Body of pancreas (tissue), 4 donors: ENCODE measurements around the gene PAGE4.

Experiments used
- POLR2A ChIP-seq, 3 donors: fragments of 450-650 bp; IDR thresholded peaks; one replicate each; pipeline ENCODE4 v1.6.1; 2016; ENCODE audit warnings: antibody characterized with exemption in 3 of 3, mild to moderate bottlenecking in 2 of 3
- TF ChIP-seq, protein P1 (sequence below), 7 experiments: fragments of 450-650 bp in 4 of 7; fragments of 200-600 bp in 3 of 7; sonication (generic) in 3 of 7; IDR thresholded peaks; one replicate each; pipeline ENCODE4 v1.5.1; 2016 to 2019; ENCODE audit warnings: antibody characterized with exemption in 7 of 7

DNA sequence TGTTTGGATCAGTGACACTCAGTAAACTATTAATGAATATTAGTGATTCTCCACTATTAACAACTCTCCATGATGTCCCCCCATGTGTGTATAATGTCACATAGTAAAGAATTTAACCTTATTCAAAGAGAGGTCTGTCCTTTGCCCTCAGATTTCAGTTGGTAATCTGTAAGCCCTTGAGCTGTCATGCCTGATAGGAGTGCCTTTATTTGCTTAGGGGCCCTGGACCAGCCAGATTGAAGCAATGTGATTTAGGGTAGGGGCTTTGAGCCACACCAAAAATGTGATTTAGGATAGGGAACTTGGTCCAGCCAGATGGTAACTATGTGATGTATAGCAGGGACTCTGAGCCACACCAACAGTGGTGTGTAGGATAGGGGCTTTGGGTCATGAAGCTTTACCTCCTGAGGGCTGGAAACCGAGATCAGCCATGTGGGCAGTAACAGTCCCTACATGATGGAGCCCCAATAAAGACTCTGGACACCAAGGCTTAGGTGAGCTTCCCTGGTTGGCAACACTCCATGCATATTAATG is 44.3 kb upstream of the PAGE4 start:
- TF ChIP-seq, protein P1, sequence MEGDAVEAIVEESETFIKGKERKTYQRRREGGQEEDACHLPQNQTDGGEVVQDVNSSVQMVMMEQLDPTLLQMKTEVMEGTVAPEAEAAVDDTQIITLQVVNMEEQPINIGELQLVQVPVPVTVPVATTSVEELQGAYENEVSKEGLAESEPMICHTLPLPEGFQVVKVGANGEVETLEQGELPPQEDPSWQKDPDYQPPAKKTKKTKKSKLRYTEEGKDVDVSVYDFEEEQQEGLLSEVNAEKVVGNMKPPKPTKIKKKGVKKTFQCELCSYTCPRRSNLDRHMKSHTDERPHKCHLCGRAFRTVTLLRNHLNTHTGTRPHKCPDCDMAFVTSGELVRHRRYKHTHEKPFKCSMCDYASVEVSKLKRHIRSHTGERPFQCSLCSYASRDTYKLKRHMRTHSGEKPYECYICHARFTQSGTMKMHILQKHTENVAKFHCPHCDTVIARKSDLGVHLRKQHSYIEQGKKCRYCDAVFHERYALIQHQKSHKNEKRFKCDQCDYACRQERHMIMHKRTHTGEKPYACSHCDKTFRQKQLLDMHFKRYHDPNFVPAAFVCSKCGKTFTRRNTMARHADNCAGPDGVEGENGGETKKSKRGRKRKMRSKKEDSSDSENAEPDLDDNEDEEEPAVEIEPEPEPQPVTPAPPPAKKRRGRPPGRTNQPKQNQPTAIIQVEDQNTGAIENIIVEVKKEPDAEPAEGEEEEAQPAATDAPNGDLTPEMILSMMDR (IDR thresholded peaks at IDR 0.05), result no peak
- TF ChIP-seq POLR2A (IDR thresholded peaks at IDR 0.05), result no peak
